Naive B cell (primary cell): ENCODE data around the gene PDE8B. TPM values are rescaled to one million over a fixed set of nuclear protein-coding genes. Genes with fewer than 3 reads are reported as not detected.
A peak's percentile ranks its signal among the peaks of the same experiment; 100 is the strongest.

Experiments used
- ATAC-seq, 2 donors: fragments of 150-1000 bp; cut with Tn5 transposase; 2 replicates each; pipeline ENCODE4 v1.10.0; 2021; ENCODE audit warnings: low read depth in 2 of 2, mild to moderate bottlenecking in 2 of 2, moderate library complexity in 2 of 2
- DNase-seq: peaks from one replicate; pipeline ENCODE4 v3.0.0; 2022
- H3K27ac Mint-ChIP-seq, 6 donors: one replicate each; pipeline ENCODE4 v1.8.0; 2020 to 2022; ENCODE audit warnings: mild to moderate bottlenecking in 6 of 6, mixed read lengths in 6 of 6, moderate library complexity in 5 of 6, inconsistent platforms in 2 of 6
- H3K27me3 Mint-ChIP-seq, 3 donors: one replicate each; pipeline ENCODE4 v1.8.0; 2021 to 2022; ENCODE audit warnings: mixed read lengths in 3 of 3, mild to moderate bottlenecking in 1 of 3
- H3K36me3 Mint-ChIP-seq, 2 donors: one replicate each; pipeline ENCODE4 v1.8.0; 2020 to 2022; ENCODE audit warnings: mixed read lengths in 2 of 2, inconsistent platforms in 1 of 2, mild to moderate bottlenecking in 1 of 2
- H3K4me1 Mint-ChIP-seq, 3 donors: one replicate each; pipeline ENCODE4 v1.8.0; 2020 to 2022; ENCODE audit warnings: mixed read lengths in 3 of 3, inconsistent platforms in 1 of 3, mild to moderate bottlenecking in 1 of 3, moderate library complexity in 1 of 3
- H3K4me3 Mint-ChIP-seq, 8 donors: one replicate each; pipeline ENCODE4 v1.8.0; 2020 to 2022; ENCODE audit warnings: mild to moderate bottlenecking in 8 of 8, mixed read lengths in 8 of 8, moderate library complexity in 8 of 8, inconsistent platforms in 2 of 8
- H3K9me3 Mint-ChIP-seq, 7 donors: one replicate each; pipeline ENCODE4 v1.8.0; 2020 to 2022; ENCODE audit warnings: mixed read lengths in 7 of 7, mild to moderate bottlenecking in 5 of 7, inconsistent platforms in 2 of 7, moderate library complexity in 1 of 7
- polyA plus RNA-seq, 6 donors: library from polyadenylated mRNA; unstranded; fragments of 300-500 nt; fragmentation: Illumina TruSeq; gene quantifications; one replicate each; pipeline ENCODE4 v1.2.3, GENCODE V29; 2021; ENCODE audit warnings: low read depth in 6 of 6

The PDE8B gene
- polyA plus RNA-seq, 6 donors from 2014 or later: 0.05 to 1.2 (median 0.13) TPM

DNA sequence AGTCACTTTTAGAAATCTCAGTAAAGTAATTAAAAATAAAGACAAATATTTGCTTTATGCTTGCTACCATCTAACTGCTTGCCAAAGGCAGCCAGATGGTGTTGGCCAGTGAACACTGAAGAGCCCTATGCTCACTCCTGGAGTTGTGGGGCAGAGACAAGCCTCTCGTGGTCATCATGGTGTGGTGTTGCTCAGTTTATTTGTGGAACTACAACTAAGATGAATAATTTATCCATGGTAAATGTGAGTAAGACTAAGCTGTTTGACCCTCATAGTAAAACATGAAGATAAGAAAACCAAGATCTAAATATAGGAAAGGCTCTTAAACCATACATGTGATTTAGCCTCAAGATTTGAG is 100.7 kb downstream of the PDE8B start:
- no peaks in the 10 kb centered on the region for H3K4me1 Mint-ChIP-seq
- H3K27ac Mint-ChIP-seq: no peak overlapping the region
- H3K4me3 Mint-ChIP-seq: no peak overlapping the region
- H3K9me3 Mint-ChIP-seq: peaks cover 0 to 5% (median 0%) of the 10 kb centered on the region in 7 donors
- no peak for ATAC-seq
- DNase-seq: no peak
- H3K36me3 Mint-ChIP-seq: no peaks in the 10 kb centered on the region
- H3K27me3 Mint-ChIP-seq: no peaks in the 10 kb centered on the region

DNA sequence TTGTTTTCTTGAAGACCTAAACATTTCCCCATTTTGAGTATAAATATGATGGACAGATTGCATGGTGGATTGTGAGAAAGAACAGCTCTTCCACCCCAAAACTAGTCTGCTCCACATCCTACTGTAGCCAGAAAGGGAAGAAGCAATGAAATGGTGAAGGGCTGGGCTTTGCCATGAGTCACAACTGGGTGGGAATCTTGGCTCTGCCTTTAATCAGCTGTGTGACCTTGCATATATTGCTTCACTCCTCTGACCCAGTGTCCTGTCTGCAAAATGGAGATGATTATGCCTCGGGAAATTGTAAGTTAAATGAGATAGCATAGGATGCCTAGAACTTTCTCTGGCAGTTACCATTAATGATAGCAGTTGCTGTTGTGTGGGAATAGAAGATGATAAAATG is 101.9 kb downstream of the PDE8B start:
- Mint-ChIP-seq H3K4me1 (no peaks in the 10 kb centered on the region), H3K4me3 (no peak overlapping the region), H3K27ac (no peak overlapping the region), H3K27me3 (no peaks in the 10 kb centered on the region), H3K36me3 (no peaks in the 10 kb centered on the region), H3K9me3 (peaks cover 0 to 5% (median 0%) of the 10 kb centered on the region in 7 donors)
- no peak for ATAC-seq
- no peak for DNase-seq

DNA sequence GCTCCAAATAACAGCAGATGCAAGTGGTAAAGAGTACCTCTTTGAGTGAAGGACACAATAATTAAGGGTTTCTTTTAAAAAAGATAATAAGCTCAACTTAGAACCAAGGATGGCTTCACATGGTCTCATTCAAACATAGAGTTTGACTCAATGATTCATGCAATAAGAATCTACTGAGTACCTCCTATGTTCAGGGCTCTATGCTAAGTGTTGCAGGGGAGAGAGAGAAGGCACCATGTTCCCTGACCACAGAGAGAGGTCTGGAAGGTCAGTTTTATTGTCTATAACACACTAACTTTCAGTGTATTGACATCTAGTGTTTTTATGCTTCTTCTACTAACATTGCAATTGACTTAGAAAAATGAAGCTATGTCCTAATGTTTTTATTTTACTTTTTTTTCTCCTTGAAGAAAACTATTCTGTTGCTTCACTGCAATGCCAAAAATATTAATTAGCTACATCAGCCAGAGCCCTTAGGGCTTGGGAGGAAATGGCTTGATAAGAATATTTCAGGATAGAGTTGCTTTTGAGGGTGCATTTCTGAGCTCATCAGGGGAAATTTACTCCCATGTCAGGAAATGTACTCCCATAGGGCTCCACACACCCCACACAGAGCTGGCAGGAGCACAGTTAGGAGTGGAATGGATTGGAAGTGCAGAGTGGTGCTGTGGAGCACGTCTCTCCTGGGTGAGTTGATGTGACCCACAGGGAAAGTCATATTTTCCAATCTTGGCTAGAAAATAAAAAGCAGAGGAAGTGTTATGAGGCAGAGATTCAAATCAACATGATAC is 106.6 kb downstream of the PDE8B start:
- no peaks in the 10 kb centered on the region for H3K36me3 Mint-ChIP-seq
- DNase-seq: no peak
- no peak overlapping the region for H3K27ac Mint-ChIP-seq
- peaks cover 0 to 5% (median 0%) of the 10 kb centered on the region in 7 donors for H3K9me3 Mint-ChIP-seq
- ATAC-seq: no peak
- no peaks in the 10 kb centered on the region for H3K27me3 Mint-ChIP-seq
- no peak overlapping the region for H3K4me3 Mint-ChIP-seq
- H3K4me1 Mint-ChIP-seq: no peaks in the 10 kb centered on the region

DNA sequence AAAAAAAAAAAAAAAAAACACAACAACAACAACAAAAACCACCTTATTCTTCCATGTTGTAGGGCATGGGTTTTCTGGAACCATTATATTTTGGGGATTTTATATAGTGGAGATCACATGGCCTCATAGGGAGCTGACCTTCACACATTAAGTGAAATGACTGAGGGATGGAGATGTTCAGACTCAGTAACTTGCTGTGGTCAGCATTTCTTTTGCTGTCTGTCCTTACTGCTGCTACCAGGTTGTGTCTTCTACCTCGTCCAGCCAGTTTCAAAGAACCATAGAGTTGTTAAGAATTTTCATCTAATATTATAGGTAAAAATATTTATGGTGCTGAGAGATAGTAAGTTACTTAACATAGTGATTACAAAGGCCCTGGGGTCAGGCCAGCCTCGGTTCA is 107.6 kb downstream of the PDE8B start:
- no peaks in the 10 kb centered on the region for H3K27me3 Mint-ChIP-seq
- H3K4me3 Mint-ChIP-seq: no peak overlapping the region
- DNase-seq: no peak
- no peak overlapping the region for H3K27ac Mint-ChIP-seq
- no peaks in the 10 kb centered on the region for H3K36me3 Mint-ChIP-seq
- no peaks in the 10 kb centered on the region for H3K4me1 Mint-ChIP-seq
- ATAC-seq: no peak
- H3K9me3 Mint-ChIP-seq: peaks cover 0 to 5% (median 0%) of the 10 kb centered on the region in 7 donors

DNA sequence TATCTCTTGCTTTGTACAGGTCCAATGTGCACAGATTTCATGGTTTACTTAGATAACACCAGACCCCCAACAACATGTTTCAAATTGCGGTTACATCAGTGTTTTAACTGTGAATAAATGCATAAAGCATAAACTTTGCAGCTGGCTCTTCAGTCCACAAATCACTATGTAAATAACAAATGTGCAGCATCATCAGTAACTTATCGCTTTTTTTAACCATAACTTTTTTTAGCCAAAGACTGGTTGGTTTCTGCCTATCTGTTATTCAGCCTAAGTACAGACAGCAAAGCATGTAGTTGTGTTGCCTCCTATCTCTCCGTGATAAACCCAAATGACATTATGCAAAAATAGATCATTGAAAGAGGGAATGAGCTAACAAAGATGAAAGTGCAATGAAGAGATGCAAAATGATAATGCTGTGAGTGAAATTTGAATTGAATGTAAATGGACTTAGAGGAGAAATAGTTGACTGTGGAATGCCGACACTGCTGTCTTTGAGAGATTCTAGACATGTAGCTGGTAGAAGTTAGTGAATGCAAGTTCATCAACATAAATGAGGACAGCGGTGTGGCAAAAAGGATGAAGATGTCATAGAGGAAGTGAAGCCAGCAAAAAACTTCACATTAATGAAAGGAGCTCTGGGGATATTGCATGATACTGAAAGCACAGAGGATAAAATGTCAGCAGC is 108.8 kb downstream of the PDE8B start:
- Mint-ChIP-seq H3K4me1 (no peaks in the 10 kb centered on the region), H3K27ac (no peak overlapping the region), H3K27me3 (no peaks in the 10 kb centered on the region), H3K36me3 (no peaks in the 10 kb centered on the region), H3K9me3 (no peaks in the 10 kb centered on the region), H3K4me3 (no peak overlapping the region)
- ATAC-seq: no peak
- no peak for DNase-seq

DNA sequence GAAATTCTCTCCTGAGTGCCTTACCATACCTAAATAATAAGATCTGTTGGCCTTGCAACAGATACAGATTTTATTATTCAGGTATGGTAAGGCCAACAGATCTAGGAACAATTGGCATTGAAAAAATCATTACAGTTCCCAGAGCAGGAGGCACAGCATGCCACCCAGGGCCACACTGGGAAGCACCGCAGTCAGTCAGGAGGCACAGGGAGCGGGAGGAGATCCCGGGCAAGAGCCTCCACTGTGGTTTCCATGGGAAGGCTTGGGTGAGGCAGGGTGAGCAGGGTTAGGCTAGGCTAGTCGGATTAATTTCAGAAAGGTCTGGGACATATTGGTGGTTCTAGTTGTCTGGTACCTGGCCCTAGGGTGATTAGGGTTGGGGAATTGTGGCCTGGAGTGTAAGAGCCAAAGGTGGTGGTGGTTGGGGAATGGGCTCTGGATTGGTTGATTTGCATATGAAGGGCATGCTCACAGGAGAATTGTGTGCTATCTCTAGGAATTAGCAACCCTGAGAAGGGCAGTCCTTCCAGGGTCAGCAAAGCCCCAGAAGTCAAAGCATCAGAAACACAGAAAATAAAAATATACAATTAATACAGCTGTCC is 111.4 kb downstream of the PDE8B start:
- no peaks in the 10 kb centered on the region for H3K36me3 Mint-ChIP-seq
- no peaks in the 10 kb centered on the region for H3K9me3 Mint-ChIP-seq
- H3K4me3 Mint-ChIP-seq: no peak overlapping the region
- ATAC-seq (no peak), DNase-seq (no peak)
- H3K4me1 Mint-ChIP-seq: no peaks in the 10 kb centered on the region
- no peaks in the 10 kb centered on the region for H3K27me3 Mint-ChIP-seq
- H3K27ac Mint-ChIP-seq: peak overlapping the region in 1 of 6 donors; percentile 52

DNA sequence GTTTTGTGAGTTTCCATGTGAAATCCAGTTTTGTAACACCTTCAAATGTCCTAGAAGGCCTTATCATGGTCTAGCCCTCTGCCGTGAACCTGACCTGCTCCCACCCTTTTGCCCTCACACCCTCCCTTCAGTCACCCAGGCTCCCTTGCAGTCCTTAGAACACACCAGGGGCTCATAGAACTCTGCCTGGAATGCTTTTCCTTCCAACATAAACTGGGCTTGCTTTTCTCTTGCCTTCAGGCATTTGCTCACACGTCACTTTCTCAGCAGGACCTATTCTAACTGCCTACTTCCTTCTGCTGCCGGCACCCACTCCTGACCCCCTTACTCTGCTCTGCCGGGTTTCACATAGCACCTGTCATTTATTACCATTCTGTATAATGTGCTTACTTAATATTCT is 111.9 kb downstream of the PDE8B start:
- Mint-ChIP-seq H3K9me3 (no peaks in the 10 kb centered on the region), H3K36me3 (no peaks in the 10 kb centered on the region), H3K27me3 (no peaks in the 10 kb centered on the region), H3K4me3 (no peak overlapping the region), H3K27ac (peak overlapping the region in 1 of 6 donors; percentile 52), H3K4me1 (no peaks in the 10 kb centered on the region)
- no peak for DNase-seq
- ATAC-seq: no peak

DNA sequence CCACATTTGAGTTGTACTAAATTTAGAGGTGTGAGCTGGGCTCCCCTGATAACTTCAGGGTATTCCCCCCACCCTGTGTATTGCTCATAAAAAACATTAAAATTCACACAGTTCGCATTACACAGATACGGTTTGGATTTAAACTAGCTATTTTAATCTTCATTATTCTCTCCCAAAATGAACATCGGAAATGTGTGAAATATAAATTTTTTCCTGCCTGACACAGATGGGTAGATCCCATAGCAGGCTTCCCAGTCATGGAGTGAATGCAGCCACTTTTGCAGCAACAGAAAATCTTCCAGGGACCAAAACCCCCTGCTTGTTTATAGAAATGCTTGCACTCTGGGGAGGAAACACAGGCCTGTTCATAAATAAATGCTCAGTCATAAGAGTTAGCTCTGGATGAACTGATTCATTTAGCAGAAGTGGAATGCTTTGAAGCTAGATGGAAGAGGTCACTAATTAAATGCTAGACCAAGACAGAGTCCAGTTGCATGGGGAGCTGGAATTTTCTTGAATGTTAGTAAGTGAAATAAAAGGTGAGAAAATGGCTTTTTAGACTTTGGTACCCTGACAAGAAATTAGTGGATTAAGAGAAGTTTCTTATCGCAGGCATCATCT is 115.6 kb downstream of the PDE8B start:
- H3K36me3 Mint-ChIP-seq: no peaks in the 10 kb centered on the region
- DNase-seq (no peak), ATAC-seq (no peak)
- H3K9me3 Mint-ChIP-seq: no peaks in the 10 kb centered on the region
- no peak overlapping the region for H3K4me3 Mint-ChIP-seq
- H3K27me3 Mint-ChIP-seq: peaks cover 0 to 12% (median 2%) of the 10 kb centered on the region in 3 donors
- H3K27ac Mint-ChIP-seq: no peak overlapping the region
- H3K4me1 Mint-ChIP-seq: no peaks in the 10 kb centered on the region

DNA sequence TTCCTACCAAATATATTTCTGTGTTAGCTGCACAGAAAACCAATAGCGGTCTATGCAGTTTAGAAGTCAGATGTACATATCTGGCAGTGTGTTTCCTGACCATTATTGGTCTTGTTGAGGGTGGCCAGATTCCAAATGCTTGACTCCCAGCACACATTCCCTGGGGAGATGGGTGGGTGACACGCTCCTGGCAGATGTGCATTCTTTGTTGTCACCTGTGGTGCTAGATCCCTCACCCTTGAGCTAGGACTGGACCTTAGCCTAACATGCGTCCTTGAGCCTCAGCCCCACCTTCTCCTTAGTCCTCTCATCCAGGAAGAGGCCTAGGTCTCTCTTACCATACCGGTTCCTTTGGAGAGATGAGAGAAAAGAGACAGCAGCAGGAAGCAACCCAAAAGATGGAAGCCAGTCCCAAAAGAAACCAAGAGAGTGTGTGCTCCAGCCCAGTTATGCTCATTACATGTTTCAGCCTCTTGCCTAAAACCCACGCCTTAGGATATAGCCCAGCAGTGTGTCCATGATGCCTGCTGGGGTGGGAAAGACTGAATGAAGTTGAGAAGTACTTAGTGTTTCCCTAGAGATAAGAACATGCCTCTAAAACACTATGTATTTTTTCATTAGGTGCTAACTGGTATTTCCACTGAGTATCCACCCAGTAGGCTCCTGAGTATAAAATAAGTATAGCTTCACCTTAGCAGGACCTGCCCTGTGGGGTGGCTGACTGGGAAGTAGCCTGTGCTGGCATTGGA is 116.7 kb downstream of the PDE8B start:
- H3K27me3 Mint-ChIP-seq: peaks cover 0 to 23% (median 5%) of the 10 kb centered on the region in 3 donors
- ATAC-seq (no peak), DNase-seq (no peak)
- no peaks in the 10 kb centered on the region for H3K9me3 Mint-ChIP-seq
- no peak overlapping the region for H3K27ac Mint-ChIP-seq
- H3K4me3 Mint-ChIP-seq: no peak overlapping the region
- H3K36me3 Mint-ChIP-seq: no peaks in the 10 kb centered on the region
- H3K4me1 Mint-ChIP-seq: no peaks in the 10 kb centered on the region

DNA sequence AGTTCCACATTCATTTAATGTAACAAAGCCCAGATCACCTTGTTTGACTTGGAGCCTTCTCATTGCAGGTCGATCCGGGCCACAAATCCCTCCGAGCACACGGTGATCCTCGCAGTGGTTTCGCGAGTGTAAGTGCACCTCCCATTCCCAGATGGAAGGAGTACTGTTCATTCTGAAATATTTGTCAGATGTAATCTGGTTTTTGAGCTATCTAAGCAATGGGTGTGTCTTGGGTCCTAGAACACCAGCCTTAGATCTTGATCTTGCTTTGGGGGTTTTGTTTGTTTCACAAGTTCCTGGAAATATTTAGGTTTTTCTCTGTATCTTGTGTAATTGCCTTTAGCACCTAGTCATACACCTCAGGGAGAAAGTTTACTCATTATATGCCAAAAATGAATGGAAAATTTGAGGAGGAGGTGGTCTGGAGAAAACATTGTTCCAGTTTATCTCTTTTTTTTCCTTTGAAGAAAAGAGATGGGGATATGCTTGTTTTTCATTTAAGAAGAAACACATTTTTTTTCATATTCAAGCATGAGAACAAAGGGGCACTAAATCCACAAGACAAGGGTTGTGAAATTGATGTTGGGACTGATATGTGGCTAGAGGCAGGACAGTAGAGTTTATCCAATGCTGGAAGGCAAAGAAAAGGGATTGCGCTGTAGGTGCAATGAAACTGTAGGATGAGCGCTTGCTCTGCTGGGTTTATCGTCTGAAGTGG is 118.6 kb downstream of the PDE8B start:
- Mint-ChIP-seq H3K9me3 (no peaks in the 10 kb centered on the region), H3K4me3 (no peak overlapping the region), H3K36me3 (no peaks in the 10 kb centered on the region), H3K4me1 (no peaks in the 10 kb centered on the region), H3K27ac (peak overlapping the region in 1 of 6 donors; percentile 55), H3K27me3 (peaks cover 0 to 24% (median 5%) of the 10 kb centered on the region in 3 donors)
- ATAC-seq (no peak), DNase-seq (no peak)

DNA sequence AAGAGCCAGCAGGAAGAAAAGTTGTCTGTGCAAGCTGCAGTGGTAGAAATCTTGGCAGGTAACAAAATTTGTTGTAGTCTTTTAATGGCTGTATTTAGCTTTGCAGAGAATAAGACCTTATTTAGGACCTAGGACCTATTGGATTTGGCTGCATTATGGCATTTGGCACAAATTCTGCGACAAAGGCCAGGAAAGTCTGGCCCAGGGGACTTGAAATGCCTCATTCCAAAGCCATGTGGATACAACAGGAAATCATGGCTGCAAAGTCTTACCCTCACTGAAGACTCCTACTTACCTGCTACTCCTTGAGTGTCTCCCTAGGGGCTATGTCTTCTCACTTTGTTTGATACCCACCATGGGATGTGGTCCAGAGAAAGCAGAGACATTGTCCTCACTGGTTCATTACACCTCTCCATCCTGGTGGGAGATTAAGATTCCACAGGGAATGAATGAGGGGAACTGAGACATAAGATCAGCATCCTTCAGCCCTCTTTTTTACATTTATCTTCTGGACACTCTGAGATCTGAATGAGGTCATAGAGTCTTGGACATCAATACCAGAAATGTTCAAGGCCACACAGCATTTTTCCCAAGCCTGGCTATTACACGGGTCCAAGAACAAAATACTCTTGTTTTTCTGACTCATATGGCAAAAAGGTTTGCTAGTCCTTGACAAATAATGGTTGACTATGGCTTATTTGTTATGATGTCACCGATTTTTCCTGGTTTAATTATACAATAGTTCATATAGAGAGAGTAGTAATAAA is 119.4 kb downstream of the PDE8B start:
- Mint-ChIP-seq H3K9me3 (no peaks in the 10 kb centered on the region), H3K4me1 (no peaks in the 10 kb centered on the region), H3K36me3 (no peaks in the 10 kb centered on the region), H3K4me3 (no peak overlapping the region), H3K27ac (peak overlapping the region in 1 of 6 donors; percentile 79), H3K27me3 (peaks cover 0 to 24% (median 5%) of the 10 kb centered on the region in 3 donors)
- DNase-seq (no peak), ATAC-seq (no peak)

DNA sequence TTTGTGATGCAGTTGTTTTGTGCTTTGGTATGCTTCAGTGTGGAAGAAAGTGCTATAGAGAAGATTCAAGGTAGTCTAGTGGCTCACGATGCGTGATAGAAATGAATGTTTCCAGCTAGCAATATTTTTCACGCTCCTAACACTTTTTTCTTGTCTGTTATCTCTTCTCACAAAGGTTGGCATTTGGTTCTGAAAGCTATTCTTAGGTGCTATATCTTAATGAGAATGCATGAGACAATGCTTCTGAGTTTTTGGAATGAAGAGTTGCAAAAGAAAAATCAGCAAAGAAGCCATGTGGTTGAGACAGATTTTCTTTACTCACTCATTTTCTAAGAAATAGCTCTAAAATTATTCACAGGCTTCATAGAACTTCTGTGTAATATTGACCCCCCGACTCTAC is 122.6 kb downstream of the PDE8B start:
- Mint-ChIP-seq H3K36me3 (no peaks in the 10 kb centered on the region), H3K4me1 (no peaks in the 10 kb centered on the region), H3K27me3 (peaks cover 0 to 24% (median 5%) of the 10 kb centered on the region in 3 donors), H3K4me3 (no peak overlapping the region), H3K27ac (no peak overlapping the region), H3K9me3 (no peaks in the 10 kb centered on the region)
- DNase-seq: no peak
- ATAC-seq: no peak
